ENCODE measurements around the gene GFER.
"Not testable (repeated sequence)": the region's sequence is repeated elsewhere in the genome, so short reads cannot be mapped to it uniquely, and the experiment has no call there.

GFER gene

DNA sequence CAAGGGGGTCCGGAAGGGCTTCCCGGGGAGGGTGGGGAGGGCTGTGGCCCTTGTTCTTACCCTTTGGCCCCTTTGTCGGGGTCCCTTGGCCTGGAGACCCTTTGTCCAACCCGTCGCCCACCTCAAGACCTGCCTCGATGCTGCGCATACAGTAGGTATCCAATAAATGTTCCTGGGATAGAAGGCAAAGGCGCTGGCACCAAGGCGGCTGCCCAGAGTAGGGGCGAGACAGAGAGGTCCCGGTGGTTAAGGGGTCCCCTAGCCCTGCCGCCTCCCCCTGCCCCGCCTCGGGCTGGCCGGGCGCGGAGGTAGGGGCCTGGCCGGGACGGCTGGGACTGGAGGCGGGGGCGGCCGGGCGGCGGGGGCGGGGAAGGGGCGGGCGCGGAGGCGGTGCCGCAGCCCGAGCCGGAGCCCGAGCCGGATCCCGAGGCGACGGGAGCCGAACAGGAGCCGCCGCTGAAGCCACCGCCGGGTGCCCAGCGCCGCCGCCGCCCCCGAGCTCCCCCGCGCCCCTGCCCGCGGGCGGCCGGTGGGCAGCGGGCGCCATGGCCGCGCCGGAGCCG, 42.5 kb downstream of the GFER start, which contains the start of gene NHERF2:
Gene NHERF2 (plus strand): TSS at position 442 of the 563 bp plus-strand sequence. CDS start 104 bp downstream, at position 546.
- no peak for DNase-seq (ENCODE audit: low read depth)

DNA sequence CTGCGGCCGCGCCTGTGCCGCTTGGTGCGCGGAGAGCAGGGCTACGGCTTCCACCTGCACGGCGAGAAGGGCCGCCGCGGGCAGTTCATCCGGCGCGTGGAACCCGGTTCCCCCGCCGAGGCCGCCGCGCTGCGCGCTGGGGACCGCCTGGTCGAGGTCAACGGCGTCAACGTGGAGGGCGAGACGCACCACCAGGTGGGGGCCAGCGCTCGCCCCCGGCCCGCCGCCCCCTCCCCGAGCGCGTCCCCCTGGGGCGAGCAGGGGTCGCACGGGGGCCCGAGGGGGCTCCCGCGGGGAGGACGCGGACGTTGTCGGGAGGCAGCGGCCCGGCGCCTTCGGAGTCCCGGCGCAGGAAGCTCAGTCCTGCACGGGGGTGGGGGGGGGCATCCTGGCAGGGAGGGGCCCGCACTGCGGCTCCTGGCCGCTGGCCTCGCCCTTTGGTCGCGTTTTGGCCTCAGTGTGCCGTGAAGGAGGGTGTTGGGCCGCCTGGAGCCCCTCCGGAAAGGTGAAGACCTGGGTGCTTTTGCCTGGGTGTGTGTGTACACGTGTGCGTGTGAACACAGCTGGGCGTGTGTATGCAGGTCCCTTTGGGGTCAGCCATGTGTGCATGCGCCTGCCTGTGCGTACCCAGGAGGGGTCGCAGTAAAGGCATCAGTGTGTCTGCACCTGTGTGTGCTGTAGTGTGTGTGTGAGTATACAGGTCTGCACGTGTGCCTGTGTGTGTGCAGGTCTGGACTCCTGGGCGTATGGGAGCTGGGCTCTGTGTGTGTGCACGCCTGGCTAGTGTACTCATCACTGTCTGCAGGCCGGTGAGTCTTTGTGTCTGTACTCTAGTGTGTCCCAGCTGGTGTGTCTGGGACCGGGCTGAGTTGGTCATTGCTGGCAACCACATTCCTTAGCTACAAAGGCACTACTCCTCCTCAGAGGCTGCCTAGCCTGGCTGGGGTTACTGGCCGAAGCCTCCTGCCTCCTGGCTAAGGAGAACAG, 43.3 kb downstream of the GFER start:
- no peak for DNase-seq (ENCODE audit: low read depth)

DNA sequence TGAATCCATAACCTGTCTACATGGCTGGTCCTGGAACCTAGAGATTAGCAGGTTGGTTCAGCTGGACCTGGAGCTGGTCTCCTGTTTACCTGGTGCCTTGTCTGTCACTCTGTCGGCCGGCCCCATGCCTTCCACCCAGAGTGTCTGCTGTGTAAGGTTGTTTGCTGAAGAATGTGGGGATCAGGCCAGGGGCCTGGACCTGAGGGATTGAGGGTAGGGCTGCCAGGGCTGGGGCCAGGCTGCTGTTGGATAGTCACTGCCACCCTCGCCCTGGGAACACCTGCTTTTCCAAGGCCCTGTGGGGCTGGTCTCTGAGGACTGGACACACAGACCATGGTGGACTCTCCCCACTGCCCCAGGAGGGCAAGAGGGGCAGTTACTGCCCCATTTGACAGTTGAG, 44.2 kb downstream of the GFER start:
- DNase-seq (ENCODE audit: low read depth): no peak

DNA sequence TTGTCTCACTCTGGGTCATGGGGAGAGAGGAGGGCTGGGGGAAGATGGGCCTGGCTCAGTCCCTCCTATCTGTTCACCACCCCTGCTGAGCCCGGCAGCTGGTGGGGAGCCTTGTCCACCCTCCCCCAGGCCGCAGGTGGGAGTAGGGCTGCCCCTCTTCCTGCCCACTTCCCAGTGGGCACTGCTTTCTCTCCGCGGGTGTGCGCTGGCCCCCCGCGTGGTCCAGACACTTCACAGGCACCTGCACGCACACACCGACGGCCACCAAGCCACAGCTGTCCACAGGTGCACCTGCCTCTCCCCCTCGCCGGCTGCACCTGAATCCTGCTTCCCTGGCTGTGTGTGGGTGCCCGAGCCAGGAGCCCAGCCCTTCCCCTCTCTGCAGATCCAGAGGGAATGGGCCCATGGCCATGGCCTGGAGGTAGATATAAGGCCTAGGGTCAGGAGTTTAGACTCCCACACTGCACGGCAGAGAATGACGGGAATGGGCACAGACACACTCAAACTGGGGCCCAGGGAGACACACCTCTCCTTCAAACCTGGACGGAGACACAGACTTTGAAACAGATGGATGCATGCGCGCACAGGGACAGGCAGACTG, 44.7 kb downstream of the GFER start:
- no peak for DNase-seq (ENCODE audit: low read depth)

DNA sequence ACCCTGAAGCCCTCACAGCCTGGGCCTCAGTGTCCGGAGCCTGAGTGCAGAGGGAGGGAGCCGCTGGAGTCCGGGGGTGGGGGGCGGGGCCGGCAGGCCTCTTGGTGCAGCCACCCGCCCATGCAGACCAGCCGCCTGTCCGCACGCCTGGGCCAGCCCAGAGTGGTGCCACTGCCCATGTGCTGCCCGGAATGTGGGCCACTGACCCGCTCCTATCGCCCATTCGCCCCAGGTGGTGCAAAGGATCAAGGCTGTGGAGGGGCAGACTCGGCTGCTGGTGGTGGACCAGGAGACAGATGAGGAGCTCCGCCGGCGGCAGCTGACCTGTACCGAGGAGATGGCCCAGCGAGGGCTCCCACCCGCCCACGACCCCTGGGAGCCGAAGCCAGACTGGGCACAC, 45.4 kb downstream of the GFER start:
- no peak for DNase-seq (ENCODE audit: low read depth)

DNA sequence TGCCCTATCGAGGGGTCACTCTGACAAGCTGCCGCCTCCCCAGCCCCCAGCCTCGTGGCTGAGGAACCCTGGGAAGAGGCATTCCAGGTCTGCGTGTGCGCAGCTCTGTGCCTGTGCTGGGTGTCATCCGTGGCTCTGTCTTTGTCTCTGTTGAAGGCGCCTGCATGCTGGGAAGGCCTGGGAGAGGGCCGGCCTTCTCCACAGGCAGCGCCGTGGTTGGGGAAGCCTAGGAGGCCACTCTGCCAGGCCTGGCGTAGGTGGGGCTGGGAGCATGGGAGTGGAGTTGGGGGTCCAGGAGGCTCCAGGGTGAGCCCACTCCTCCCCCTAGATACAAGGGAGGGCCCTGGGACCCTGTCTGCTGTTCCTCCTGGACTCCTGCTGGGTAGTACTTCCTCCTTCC, 46.0 kb downstream of the GFER start:
- DNase-seq (ENCODE audit: low read depth): no peak

DNA sequence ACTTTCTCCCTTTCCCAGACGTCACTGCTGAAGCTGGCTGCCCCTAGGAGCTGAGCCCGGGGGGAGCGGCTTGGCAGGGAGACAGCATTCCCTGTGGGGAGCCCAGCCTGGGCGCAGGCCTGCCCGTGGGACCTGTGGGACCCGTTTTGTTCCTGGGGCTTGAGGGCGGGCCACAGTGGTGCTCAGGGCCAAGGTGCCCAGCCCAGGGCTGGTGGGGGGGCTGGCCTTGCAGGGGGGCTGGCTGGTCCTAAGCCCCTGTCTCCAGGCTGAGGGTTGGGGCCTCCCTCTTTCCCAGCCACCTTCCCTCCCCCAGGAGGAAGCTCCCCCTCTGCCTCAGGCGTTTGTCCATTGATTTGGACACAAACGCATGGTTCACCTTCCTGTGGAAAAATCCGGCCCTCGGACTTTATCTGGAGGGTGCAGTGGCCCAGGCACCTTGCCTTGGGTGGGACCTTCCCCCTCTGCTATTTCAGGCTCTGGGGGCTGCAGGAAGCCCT, 47.1 kb downstream of the GFER start:
- no peak for DNase-seq (ENCODE audit: low read depth)

DNA sequence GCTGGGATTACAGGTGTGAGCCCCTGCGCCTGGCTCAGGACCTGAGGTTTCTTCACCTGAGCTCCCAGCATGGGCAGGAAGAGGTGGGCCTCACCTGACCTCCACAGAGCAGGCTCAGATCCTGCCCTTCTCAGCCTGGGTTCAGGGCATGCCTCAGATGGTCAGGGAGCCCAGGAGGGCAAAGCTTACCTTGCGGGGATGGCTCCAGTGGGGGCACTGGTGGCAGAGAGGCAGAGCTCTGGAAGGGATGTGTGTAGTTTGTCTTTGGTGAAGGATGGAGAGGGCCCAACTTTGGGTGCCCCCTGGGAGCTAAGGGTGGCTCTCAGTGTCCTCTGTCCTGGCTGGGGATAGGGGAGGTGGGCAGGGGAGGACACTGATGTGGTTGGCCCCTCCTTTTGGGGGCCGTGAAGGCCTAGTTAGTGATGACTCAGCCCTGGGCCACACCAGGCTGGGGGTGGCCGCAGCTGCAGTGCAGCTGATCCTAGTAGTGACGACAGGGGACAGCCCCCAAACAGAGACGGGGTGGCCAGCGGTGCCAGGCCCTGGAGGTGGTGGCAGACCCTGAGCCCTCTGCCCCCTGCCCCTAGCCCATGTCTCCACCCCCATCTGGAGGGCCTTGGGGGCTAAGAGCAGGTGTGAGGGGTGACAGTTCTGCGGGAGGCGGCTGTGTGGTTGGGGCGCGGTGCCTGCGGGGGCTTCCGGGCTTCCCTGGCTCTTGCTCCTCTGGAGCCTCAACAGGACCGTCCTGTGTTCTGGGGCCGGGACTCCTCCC, 48.5 kb downstream of the GFER start:
- no peak for DNase-seq (ENCODE audit: low read depth)

DNA sequence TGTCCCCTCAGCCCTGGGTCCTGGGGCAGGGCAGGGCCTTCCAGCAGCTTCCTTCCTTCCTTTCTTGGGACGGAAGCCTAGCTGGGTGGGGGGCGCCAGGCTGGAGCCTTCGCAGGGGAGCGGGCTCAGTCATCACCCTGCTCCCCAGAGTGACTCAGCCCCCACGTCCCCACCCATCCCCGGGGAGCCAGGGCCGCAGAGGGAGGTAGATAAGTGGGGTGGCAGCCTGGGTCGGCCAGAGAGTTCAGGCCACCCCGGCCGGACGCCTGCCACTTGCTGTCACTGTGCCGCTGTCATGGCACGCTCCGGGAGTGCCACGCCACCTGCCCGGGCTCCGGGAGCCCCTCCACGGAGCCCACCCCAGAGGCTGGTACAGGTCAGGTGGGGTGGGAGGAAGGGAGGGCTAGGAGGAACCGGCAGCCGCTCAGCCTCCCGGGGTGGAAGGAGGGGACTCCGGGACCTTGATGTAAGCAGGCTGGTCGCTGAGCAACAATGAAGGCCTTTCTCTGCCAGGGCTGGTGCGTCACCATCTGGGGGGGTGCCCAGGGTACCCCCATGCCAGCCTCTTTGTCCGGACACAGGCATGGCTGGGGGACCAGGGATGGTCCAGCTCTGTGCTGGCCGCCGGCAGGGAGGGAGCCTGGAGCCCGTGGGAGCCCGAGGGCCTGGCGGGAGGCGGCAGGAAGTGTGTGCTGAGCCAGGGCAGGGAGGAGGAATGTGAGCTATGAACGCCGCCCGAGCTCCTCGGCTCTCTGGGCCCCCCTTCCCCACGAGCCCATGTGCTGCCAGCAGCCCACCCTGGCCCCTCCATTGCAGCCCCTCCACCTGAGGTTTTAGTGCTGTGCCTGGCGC, 49.3 kb downstream of the GFER start:
- DNase-seq (ENCODE audit: low read depth): no peak

DNA sequence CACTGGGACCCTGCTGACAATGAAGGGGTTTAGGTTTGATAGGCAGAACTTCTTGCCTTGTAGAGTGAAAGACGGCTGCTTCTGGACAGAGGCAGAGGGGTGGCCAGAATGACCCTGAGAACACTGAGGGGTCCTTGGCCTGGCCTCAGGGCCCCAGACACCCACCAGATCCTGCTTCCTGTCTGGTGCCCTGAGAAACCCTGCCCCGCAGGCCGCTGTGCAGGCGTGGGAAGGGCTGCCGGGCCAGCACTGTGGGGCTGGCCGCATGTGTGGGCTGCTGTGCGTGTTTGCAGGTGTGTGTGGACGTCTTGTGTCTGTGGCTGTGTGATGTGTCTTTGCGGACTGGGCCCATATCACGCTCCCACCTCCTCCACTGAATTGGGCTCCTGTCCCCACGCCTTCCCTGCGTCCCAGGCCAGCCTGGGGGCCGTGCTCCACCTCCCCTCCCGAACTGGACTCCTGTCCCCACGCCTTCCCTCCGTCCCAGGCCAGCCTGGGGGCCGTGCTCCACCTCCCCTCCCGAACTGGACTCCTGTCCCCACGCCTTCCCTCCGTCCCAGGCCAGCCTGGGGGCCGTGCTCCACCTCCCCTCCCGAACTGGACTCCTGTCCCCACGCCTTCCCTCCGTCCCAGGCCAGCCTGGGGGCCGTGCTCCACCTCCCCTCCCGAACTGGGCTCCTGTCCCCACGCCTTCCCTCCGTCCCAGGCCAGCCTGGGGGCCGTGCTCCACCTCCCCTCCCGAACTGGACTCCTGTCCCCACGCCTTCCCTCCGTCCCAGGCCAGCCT, 50.1 kb downstream of the GFER start:
- DNase-seq (ENCODE audit: low read depth): not testable (repeated sequence)

DNA sequence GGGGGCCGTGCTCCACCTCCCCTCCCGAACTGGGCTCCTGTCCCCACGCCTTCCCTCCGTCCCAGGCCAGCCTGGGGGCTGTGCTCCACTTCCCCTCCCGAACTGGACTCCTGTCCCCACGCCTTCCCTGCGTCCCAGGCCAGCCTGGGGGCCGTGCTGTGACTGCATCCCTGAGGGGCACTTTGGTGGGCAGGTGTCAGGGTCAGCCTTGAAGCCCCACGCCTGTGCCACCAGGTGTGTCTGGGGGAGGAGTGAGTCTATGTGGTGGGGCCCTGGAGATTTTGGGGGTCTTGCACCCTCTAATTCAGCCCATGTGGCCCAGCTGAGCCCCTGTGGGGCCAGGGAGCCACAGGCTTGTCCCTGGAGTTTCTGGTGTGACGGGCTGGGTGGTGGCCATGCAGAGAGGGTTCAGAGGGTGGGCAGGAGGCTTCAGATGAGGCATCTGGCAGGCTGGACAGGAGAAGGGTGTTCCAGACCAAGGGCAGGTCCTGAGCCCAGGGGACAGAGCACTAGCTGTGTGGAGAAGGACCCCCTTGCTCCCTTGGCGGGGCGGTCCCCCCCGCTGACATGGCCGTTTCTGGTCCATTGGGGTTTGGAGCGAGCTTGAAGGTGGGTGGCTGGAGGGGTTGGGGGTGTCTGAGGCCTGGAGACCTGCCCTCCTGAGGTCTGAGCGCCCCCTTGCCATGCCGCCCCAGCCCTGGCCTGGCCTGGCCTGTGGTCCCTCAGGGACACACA, 50.9 kb downstream of the GFER start:
- DNase-seq (ENCODE audit: low read depth): no peak

DNA sequence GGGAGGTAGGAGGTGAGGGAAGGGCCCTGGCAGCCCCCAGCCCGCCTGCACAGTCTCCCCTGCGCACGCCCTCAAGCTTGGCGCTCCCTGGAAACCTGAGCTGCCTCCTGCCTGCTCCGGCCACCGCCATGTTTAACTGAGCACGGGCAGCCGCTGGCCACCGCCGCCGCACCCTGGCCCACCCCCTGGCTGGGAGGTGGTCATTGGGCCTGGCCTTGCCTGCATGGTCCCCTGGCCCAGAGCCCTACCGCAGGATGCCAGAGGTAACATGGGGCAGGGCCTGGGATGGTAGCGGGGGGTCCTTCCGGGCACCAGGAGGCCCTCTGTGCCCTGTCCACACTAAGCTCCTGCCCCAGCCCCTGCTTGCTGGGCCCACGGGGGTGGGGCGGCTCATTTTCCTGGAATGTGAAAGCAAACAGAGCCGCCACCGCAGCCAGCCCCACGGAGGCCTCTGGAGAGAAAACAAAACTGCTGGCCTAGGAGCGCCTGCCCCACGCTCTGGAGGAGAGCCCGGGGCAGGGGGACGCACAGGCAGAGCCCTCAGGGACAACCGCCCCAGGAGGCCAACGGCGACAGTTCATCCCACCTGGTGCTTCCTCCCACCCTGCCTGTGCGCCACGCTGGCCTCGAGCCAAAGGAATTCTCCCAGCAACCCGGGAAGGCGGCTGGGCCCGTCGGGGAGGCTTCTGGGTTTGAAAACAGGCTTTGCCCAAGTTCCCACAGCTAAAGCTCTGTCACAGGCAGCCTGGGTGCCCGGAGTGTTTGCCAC, 51.6 kb downstream of the GFER start:
- peak; percentile 36 for DNase-seq (ENCODE audit: low read depth)

DNA sequence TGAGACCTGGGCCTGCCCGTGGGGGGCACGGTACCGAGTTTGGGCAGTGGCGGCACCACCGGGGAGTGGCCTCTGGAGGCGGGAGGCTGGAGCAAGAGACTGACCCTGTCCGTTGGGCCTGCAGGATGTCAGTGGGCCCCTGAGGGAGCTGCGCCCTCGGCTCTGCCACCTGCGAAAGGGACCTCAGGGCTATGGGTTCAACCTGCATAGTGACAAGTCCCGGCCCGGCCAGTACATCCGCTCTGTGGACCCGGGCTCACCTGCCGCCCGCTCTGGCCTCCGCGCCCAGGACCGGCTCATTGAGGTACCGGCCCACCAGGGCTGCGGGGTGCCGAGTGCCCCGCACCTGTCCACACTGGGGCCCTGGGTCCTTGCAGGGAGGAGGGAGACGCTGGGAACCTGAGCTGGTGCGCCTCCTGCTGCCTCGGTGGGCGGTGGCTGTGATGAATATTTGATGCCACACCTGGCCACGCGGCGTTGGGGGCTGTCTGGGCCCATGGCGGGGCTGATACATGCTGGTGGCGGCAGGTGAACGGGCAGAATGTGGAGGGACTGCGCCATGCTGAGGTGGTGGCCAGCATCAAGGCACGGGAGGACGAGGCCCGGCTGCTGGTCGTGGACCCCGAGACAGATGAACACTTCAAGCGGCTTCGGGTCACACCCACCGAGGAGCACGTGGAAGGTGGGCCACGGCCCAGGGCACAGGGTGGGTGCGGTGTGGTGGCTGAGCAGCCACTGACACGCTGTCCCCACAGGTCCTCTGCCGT, 52.4 kb downstream of the GFER start:
- no peak for DNase-seq (ENCODE audit: low read depth)

DNA sequence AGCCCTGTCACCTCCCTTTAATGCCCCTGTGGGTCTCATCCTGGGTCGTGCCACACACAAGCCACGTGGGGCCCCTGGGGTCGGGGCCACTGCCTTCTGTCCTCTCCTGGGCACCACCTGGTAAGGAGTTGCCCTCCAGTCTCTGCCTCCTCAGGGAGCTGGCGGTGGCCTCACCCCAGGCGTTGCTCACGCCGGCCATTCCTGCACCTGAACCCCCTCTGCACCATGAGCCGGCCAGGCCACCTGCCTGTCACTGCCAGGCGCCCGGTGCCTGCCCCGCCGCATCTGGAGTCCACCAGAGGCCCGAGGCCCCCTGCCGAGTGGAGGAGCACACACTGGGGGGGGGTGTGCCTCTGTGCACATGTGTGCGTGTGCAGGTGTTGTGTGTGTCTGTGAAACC, 53.1 kb downstream of the GFER start:
- no peak for DNase-seq (ENCODE audit: low read depth)
